Neural cell (in vitro differentiated cells): Measurements from ENCODE around the gene DCAF11.

Experiments used
- CTCF ChIP-seq: fragments of 450-650 bp; IDR thresholded peaks from 2 replicates; pipeline ENCODE4 v1.5.1; 2014; ENCODE audit warnings: antibody characterized with exemption, mild to moderate bottlenecking, moderate library complexity; ENCODE audit not compliant: poor library complexity, severe bottlenecking
- EZH2 ChIP-seq: fragments of 200-600, 300-800 bp; shearing (Covaris generic), sonication (generic); IDR thresholded peaks from 2 replicates; pipeline ENCODE4 v1.6.1; 2014; ENCODE audit warnings: antibody characterized with exemption, low read length, borderline replicate concordance, mild to moderate bottlenecking; ENCODE audit not compliant: insufficient read depth, poor library complexity, severe bottlenecking
- POLR2AphosphoS5 ChIP-seq: IDR thresholded peaks from 2 replicates; pipeline ENCODE4 v1.6.1; 2012
- SMC3 ChIP-seq: fragments of 450-650 bp; conservative IDR thresholded peaks from 2 replicates; pipeline ENCODE4 v1.6.1; 2014; ENCODE audit warnings: antibody characterized with exemption, mild to moderate bottlenecking, moderate library complexity; ENCODE audit not compliant: poor library complexity

GRCh38 chr14:24145219-24145618, 30.6 kb downstream of the DCAF11 start:
- TF ChIP-seq CTCF (no peak), EZH2 (no peak), POLR2AphosphoS5 (no peak), SMC3 (no peak)
